ENCODE measurements around the gene ADGRA3.

The ADGRA3 gene

DNA sequence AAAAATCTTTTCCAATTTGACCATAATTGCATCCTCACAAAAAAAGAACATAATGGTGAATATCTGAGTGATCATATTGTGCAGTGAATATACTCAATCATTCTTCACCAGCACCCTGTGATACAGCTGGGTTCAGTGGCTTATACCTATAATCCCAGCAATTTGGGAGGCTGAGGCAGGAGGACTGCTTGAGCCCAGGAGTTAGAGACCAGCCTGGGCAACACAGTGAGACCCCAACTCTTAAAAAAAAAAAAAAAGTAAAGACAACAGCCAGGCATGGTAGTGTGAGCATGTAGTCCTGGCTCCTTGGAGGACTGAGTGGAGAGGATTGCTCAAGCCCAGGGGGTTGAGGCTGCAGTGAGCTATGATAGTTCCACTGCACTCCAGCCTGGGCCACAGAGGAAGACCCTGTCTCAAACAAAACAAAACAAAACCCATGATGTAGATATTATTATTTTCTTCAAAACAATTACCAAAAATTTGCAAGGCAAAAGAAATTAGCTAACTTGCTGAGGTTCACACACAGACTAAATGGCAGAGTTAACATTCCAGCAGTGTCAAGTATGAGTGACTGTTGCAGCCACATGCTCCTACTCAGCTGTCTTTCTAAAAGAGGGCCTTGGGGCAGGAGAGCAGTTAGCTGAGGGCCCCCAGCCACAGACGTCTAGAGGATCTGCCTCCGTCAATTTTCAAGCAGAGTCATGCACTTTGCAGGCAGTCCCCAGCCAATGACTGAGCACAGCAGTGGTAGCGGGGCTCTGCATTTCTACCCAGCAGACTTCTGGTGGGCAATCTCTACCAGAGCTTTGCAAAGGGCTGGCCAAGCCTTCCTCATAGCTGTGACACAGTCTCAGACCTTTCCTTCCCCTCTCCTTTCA, 33.4 kb downstream of the ADGRA3 start:
- Mint-ChIP-seq H3K27me3 (ENCODE audit: low read depth) (no peaks in the 10 kb centered on the region), H3K9me3 (peaks cover 3% of the 10 kb centered on the region), H3K27ac (peak overlapping the region; percentile 67 to 78 (median 75)), H3K4me1 (peaks cover 76% of the 10 kb centered on the region), H3K4me3 (peak overlapping the region in 1 of 3 experiments; percentile 7), H3K36me3 (ENCODE audit: low read depth) (peaks cover 16% of the 10 kb centered on the region)
- TF ChIP-seq, protein P1, sequence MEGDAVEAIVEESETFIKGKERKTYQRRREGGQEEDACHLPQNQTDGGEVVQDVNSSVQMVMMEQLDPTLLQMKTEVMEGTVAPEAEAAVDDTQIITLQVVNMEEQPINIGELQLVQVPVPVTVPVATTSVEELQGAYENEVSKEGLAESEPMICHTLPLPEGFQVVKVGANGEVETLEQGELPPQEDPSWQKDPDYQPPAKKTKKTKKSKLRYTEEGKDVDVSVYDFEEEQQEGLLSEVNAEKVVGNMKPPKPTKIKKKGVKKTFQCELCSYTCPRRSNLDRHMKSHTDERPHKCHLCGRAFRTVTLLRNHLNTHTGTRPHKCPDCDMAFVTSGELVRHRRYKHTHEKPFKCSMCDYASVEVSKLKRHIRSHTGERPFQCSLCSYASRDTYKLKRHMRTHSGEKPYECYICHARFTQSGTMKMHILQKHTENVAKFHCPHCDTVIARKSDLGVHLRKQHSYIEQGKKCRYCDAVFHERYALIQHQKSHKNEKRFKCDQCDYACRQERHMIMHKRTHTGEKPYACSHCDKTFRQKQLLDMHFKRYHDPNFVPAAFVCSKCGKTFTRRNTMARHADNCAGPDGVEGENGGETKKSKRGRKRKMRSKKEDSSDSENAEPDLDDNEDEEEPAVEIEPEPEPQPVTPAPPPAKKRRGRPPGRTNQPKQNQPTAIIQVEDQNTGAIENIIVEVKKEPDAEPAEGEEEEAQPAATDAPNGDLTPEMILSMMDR (IDR thresholded peaks at IDR 0.05; ENCODE audit: unreplicated experiment in 3 of 3): no peak

DNA sequence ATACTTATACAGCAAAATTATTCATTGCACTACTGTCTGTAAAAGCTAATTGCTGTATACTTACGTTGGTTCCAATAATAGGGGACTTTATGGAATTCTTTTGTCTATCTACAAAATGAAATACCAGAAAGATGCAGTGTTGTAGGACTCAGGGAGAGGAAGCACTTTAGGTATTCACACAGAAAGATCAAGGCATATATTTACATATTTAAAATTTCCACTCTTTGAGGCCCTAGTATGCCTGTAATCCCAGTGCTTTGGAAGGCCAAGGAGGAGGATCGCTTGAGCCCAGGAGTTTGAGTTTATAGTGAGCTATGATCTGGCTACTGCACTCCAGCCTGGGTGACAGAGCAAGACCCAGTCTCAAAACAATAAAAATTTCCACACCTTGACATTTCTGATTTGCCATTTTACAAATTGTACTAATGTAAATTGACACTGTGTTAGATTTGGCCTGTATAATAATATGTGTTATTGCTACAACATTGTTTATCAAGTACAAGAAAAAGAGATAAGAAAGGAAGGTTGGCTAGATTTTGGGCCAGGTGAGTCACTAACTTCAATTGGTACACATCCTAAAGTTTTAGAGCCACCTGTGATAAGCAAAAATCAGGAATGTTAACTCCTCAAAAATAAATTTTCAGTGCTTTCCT, 35.1 kb downstream of the ADGRA3 start:
- peak overlapping the region; percentile 27 to 65 (median 56) for H3K27ac Mint-ChIP-seq
- TF ChIP-seq, protein P1 (IDR thresholded peaks at IDR 0.05; ENCODE audit: unreplicated experiment in 3 of 3): no peak
- H3K9me3 Mint-ChIP-seq: peaks cover 3% of the 10 kb centered on the region
- no peak overlapping the region for H3K4me3 Mint-ChIP-seq
- H3K4me1 Mint-ChIP-seq: peaks cover 62% of the 10 kb centered on the region
- H3K27me3 Mint-ChIP-seq (ENCODE audit: low read depth): no peaks in the 10 kb centered on the region
- H3K36me3 Mint-ChIP-seq (ENCODE audit: low read depth): peaks cover 20% of the 10 kb centered on the region

DNA sequence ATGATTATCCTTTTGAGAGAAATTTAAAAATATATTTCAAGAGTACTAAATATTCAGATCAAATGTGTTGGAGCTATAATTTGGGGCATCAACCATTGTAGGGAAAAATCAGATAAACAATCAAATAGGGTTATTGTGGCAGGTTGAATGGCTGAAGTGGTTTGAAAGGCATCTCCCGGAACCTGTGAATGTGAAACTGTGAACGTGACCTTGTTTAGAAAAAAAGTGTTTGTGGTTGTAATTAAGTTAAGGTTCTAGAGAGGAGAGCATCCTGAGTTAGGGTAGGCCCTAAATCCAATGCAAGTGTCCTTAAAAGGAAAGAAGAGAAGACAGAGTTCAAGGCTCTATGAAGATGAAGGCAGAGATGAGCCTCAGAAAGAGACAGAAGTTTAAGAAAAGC, 37.4 kb downstream of the ADGRA3 start:
- peaks cover 31% of the 10 kb centered on the region for H3K36me3 Mint-ChIP-seq (ENCODE audit: low read depth)
- H3K4me3 Mint-ChIP-seq: no peak overlapping the region
- TF ChIP-seq, protein P1 (IDR thresholded peaks at IDR 0.05; ENCODE audit: unreplicated experiment in 3 of 3): no peak
- H3K27ac Mint-ChIP-seq: peak overlapping the region in 1 of 3 experiments; percentile 20
- H3K27me3 Mint-ChIP-seq (ENCODE audit: low read depth): no peaks in the 10 kb centered on the region
- peaks cover 3% of the 10 kb centered on the region for H3K9me3 Mint-ChIP-seq
- peaks cover 47% of the 10 kb centered on the region for H3K4me1 Mint-ChIP-seq

DNA sequence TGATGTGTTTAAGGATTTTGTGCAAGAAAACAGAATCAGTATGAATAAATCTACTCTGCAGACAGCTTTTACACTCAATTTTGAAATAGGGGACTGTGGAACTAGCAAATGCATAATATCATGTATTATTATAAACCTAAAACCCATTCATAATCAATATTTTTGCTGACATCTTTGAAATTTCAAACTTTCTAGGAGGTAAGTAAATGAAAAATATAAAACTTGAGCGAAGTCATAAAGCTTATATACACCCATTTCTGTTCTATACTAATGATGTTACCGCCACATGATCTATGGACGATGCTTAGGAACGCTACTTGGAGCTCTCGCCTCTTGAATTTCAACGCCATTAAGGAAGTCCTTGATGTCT, 38.1 kb downstream of the ADGRA3 start:
- Mint-ChIP-seq H3K4me1 (peaks cover 41% of the 10 kb centered on the region), H3K27me3 (ENCODE audit: low read depth) (no peaks in the 10 kb centered on the region), H3K9me3 (peaks cover 3% of the 10 kb centered on the region), H3K27ac (no peak overlapping the region), H3K36me3 (ENCODE audit: low read depth) (peaks cover 32% of the 10 kb centered on the region), H3K4me3 (no peak overlapping the region)
- TF ChIP-seq, protein P1 (IDR thresholded peaks at IDR 0.05; ENCODE audit: unreplicated experiment in 3 of 3): no peak

DNA sequence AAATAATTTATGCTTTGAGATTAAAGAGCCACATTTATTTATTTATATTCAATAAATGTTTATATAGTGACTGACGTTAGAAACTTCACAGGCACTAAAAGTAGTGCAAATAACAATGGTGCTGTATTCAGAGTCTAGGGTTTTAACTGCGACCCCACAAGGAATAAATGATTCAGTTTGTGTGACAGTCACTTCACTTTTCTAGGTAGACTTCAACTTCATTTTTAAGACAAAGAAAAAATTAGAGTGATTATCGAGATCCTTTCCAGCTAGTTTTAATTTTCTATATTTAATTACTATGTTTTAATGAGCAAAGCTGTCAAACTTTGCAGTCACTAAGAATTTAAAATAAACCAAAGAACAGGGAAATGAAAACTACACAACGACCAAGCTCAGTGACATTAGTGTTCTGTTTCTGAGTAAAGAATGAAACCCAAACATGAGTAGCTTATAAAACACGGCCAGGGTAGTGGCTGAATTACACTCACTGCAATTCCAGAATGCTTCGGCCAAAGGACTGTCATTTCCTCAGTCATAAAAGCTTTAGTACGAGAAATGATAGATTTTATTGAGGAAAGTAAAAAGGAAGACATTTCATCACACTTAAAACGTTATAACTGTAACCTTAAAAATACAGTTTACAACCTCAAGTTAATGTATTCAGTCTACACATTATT, 38.6 kb downstream of the ADGRA3 start:
- peaks cover 40% of the 10 kb centered on the region for H3K4me1 Mint-ChIP-seq
- H3K27me3 Mint-ChIP-seq (ENCODE audit: low read depth): no peaks in the 10 kb centered on the region
- no peak overlapping the region for H3K4me3 Mint-ChIP-seq
- H3K27ac Mint-ChIP-seq: peak overlapping the region in 1 of 3 experiments; percentile 12
- H3K36me3 Mint-ChIP-seq (ENCODE audit: low read depth): peaks cover 37% of the 10 kb centered on the region
- TF ChIP-seq, protein P1 (IDR thresholded peaks at IDR 0.05; ENCODE audit: unreplicated experiment in 3 of 3): no peak
- H3K9me3 Mint-ChIP-seq: peaks cover 3% of the 10 kb centered on the region

Measured in nephron (organoid).